PC-9 (cell line): ENCODE data around the gene DHX36. TPM values are rescaled to one million over a fixed set of nuclear protein-coding genes. Genes with fewer than 3 reads are reported as not detected.

Experiments used
- BruUV-seq: library from RNA; stranded (reverse); fragments of 400-500 nt; replicated peaks from 2 replicates; lab custom pipeline; 2021; lab: Mats Ljungman, UMichigan
- CTCF ChIA-PET: fragments of 300-600 bp; sonication (Branson Sonifier 250); formaldehyde crosslinking; loops from one replicate; lab custom pipeline; 2022; ENCODE audit warnings: antibody characterized with exemption; lab: Charles Lee
- POLR2A ChIA-PET: fragments of 300-600 bp; sonication (Branson Sonifier 250); formaldehyde crosslinking; loops from one replicate; lab custom pipeline; 2022; ENCODE audit warnings: antibody characterized with exemption; ENCODE audit not compliant: unreplicated experiment; lab: Charles Lee
- DNase-seq, 2 experiments: peaks; one replicate each; pipeline versions ENCODE4 v3.0.0 to v3.0.0-alpha.2; 2015 to 2022; ENCODE audit warnings: mixed read lengths in 1 of 2
- H2AFZ ChIP-seq: fragments of 200-600 bp; sonication (generic); 2 replicates; pipeline ENCODE4 v1.8.1; 2017; ENCODE audit warnings: antibody characterized with exemption
- H3F3A ChIP-seq: fragments of 200-600 bp; sonication (generic); 2 replicates; pipeline ENCODE4 v1.8.1; 2017; ENCODE audit warnings: antibody characterized with exemption, mild to moderate bottlenecking, low read depth; ENCODE audit not compliant: insufficient read depth
- H3K27ac ChIP-seq: fragments of 200-600 bp; sonication (generic); 2 replicates; pipeline ENCODE4 v1.6.1; 2016; ENCODE audit warnings: mixed run types
- H3K27me3 ChIP-seq: fragments of 200-600 bp; sonication (generic); 2 replicates; pipeline ENCODE4 v1.6.1; 2016; ENCODE audit warnings: low read depth, mixed run types; ENCODE audit not compliant: insufficient read depth
- H3K36me3 ChIP-seq: fragments of 200-600 bp; sonication (generic); 2 replicates; pipeline ENCODE4 v1.6.1; 2016; ENCODE audit warnings: low read depth, mixed run types
- H3K4me1 ChIP-seq: fragments of 200-600 bp; sonication (generic); replicated peaks from 2 replicates; pipeline ENCODE4 v1.6.1; 2016; ENCODE audit warnings: mixed run types; ENCODE audit not compliant: insufficient read depth
- H3K4me2 ChIP-seq: fragments of 200-600 bp; sonication (generic); 2 replicates; pipeline ENCODE4 v1.6.1; 2017; ENCODE audit warnings: mixed run types
- H3K4me3 ChIP-seq: fragments of 200-600 bp; sonication (generic); 2 replicates; pipeline ENCODE4 v1.6.1; 2016; ENCODE audit warnings: mixed run types
- H3K79me2 ChIP-seq: fragments of 200-600 bp; sonication (generic); 2 replicates; pipeline ENCODE4 v1.6.1; 2017; ENCODE audit warnings: low read depth, mixed run types
- H3K9me2 ChIP-seq: fragments of 200-600 bp; sonication (generic); 2 replicates; pipeline ENCODE4 v1.8.1; 2017; ENCODE audit warnings: mild to moderate bottlenecking; ENCODE audit not compliant: insufficient read depth
- H3K9me3 ChIP-seq: fragments of 200-600 bp; sonication (generic); 2 replicates; pipeline ENCODE4 v1.8.1; 2016; ENCODE audit warnings: low read depth; ENCODE audit not compliant: insufficient read depth
- H4K20me1 ChIP-seq: fragments of 200-600 bp; sonication (generic); 2 replicates; pipeline ENCODE4 v1.8.1; 2017; ENCODE audit not compliant: insufficient read depth
- EZH2 ChIP-seq: fragments of 200-600 bp; sonication (generic); IDR thresholded peaks from 2 replicates; pipeline ENCODE4 v1.8.0; 2017; ENCODE audit warnings: antibody characterized with exemption, low read depth
- intact Hi-C: fragments of 100-400 bp; cut with micrococcal nuclease; formaldehyde crosslinking; loops from one replicate; pipeline ENCODE4 v1.10.0; 2022; ENCODE audit not compliant: unreplicated experiment
- total RNA-seq: library from RNA; stranded (reverse); gene quantifications from 2 replicates; pipeline ENCODE4 v1.2.3, GENCODE V29; 2021
- TF ChIP-seq, protein P1 (sequence below): fragments of 200-600 bp; sonication (generic); conservative IDR thresholded peaks from 2 replicates; pipeline ENCODE4 v1.6.1; 2017; ENCODE audit warnings: mixed run types, antibody characterized with exemption, mild to moderate bottlenecking, moderate library complexity

DHX36 gene
- total RNA-seq, 1 experiment from 2014 or later, result 64.2 TPM

DNA sequence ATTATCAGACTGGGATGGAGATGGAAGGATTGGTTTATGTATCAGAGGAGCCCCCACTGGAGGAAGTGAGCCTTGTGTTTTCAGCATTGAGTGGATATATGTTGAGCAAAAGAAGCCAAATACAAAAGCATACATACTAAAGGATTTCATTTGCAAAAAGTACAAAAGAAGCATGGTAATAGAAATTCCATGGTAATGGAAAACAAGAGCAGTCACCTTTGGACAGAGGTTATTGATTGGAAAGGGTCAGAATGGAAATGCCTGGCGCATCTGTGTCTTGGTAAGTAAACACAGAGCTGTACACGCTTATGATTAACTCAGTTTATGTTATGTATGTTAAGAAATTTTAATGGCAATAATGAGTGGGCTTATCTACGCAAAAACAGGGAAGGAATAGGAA is 72.7 kb downstream of the DHX36 start:
- no peaks in the 10 kb centered on the region for H3K9me3 ChIP-seq
- TF ChIP-seq, protein P1, sequence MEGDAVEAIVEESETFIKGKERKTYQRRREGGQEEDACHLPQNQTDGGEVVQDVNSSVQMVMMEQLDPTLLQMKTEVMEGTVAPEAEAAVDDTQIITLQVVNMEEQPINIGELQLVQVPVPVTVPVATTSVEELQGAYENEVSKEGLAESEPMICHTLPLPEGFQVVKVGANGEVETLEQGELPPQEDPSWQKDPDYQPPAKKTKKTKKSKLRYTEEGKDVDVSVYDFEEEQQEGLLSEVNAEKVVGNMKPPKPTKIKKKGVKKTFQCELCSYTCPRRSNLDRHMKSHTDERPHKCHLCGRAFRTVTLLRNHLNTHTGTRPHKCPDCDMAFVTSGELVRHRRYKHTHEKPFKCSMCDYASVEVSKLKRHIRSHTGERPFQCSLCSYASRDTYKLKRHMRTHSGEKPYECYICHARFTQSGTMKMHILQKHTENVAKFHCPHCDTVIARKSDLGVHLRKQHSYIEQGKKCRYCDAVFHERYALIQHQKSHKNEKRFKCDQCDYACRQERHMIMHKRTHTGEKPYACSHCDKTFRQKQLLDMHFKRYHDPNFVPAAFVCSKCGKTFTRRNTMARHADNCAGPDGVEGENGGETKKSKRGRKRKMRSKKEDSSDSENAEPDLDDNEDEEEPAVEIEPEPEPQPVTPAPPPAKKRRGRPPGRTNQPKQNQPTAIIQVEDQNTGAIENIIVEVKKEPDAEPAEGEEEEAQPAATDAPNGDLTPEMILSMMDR, result no peak
- TF ChIP-seq EZH2, result no peak
- no peaks in the 10 kb centered on the region for H4K20me1 ChIP-seq
- no peak overlapping the region for H3K4me3 ChIP-seq
- no peak overlapping the region for H3K27ac ChIP-seq
- peaks cover 3% of the 10 kb centered on the region; the same call in 1 of the 2 replicates for H3F3A ChIP-seq
- H3K4me1 ChIP-seq, result no peaks in the 10 kb centered on the region
- no peak overlapping the region for H2AFZ ChIP-seq
- no peaks in the 10 kb centered on the region for H3K79me2 ChIP-seq
- H3K9me2 ChIP-seq, result no peaks in the 10 kb centered on the region
- DNase-seq, result no peak
- no peak overlapping the region for H3K4me2 ChIP-seq
- H3K27me3 ChIP-seq, result no peaks in the 10 kb centered on the region
- intact Hi-C loops, result loop anchor here (2.0 to 10.0 kb wide), 2 partner anchors 255 to 1777 kb away; no protein-coding TSS in a partner anchor
- H3K36me3 ChIP-seq, result peaks cover 6% of the 10 kb centered on the region; the same call in 1 of the 2 replicates
- BruUV-seq, result no TSS peak
- POLR2A ChIA-PET, result no interaction called here
- CTCF ChIA-PET, result no interaction called here

GRCh38 chr3:154250291-154250690 is 74.0 kb downstream of the DHX36 start:
- H3K9me3 ChIP-seq, result no peaks in the 10 kb centered on the region
- ChIA-PET POLR2A (no interaction called here), CTCF (no interaction called here)
- no peaks in the 10 kb centered on the region for H3K79me2 ChIP-seq
- H3K4me1 ChIP-seq, result no peaks in the 10 kb centered on the region
- H3K36me3 ChIP-seq, result peaks cover 6% of the 10 kb centered on the region; the same call in 1 of the 2 replicates
- H3K27me3 ChIP-seq, result no peaks in the 10 kb centered on the region
- no peak overlapping the region for H3K27ac ChIP-seq
- no peaks in the 10 kb centered on the region for H4K20me1 ChIP-seq
- H3F3A ChIP-seq, result no peaks in the 10 kb centered on the region; the same call in 1 of the 2 replicates
- intact Hi-C loops, result loop anchor here (10.0 kb wide), 1 partner anchor 1775 kb away; no protein-coding TSS in a partner anchor
- H2AFZ ChIP-seq, result no peak overlapping the region
- no TSS peak for BruUV-seq
- H3K4me3 ChIP-seq, result no peak overlapping the region
- DNase-seq, result no peak
- TF ChIP-seq, protein P1, result no peak
- no peak for TF ChIP-seq EZH2
- no peaks in the 10 kb centered on the region for H3K9me2 ChIP-seq
- H3K4me2 ChIP-seq, result no peak overlapping the region

DNA sequence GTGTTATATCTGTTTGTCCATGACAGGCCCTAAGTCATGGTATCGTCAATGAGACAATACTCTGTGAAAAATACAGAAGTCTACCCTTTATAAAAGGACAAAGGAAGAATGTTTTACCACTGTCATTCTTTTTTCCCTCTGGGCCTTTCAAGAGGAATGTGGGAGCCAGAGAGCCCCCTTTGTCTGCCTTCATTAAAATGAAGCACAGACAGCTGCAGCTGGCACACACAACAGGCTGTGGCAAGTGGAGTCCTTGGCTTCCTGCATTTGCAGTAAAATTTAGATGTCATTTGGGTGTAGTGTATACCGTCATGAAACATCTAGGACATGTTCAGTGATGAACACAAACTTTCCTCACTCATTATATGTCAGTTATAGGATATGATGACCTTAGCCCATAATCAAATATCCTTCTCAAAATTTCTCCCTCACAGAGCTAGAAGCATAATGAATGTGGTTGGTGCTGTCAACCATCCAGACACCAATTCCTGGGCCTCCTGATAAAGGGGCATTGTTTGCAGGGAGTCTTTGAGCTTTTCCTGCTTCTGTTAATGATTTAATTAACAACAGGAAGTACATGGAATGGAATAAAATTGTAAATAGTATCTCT is 76.4 kb downstream of the DHX36 start:
- BruUV-seq, result no TSS peak
- no peak overlapping the region for H3K4me3 ChIP-seq
- H3K9me3 ChIP-seq, result no peaks in the 10 kb centered on the region
- H3K36me3 ChIP-seq, result peaks cover 6% of the 10 kb centered on the region; the same call in 1 of the 2 replicates
- POLR2A ChIA-PET, result no interaction called here
- H3K79me2 ChIP-seq, result no peaks in the 10 kb centered on the region
- no peak overlapping the region for H3K27ac ChIP-seq
- no peaks in the 10 kb centered on the region; the same call in 1 of the 2 replicates for H3F3A ChIP-seq
- H4K20me1 ChIP-seq, result no peaks in the 10 kb centered on the region
- H3K4me1 ChIP-seq, result no peaks in the 10 kb centered on the region
- no peak for DNase-seq
- H3K27me3 ChIP-seq, result no peaks in the 10 kb centered on the region
- no peak overlapping the region for H3K4me2 ChIP-seq
- no peaks in the 10 kb centered on the region for H3K9me2 ChIP-seq
- intact Hi-C loops, result no loop called here
- H2AFZ ChIP-seq, result no peak overlapping the region
- TF ChIP-seq, protein P1, result no peak
- TF ChIP-seq EZH2, result no peak
- CTCF ChIA-PET, result no interaction called here
